GM18867 (cell line): ENCODE measurements around the gene PMAIP1.
"Not testable (repeated sequence)": the region's sequence is repeated elsewhere in the genome, so short reads cannot be mapped to it uniquely, and the experiment has no call there.

ENCODE experiments used
- ATAC-seq: cut with Tn5 transposase; IDR thresholded peaks from one replicate; pipeline ENCODE4 v1.9.1; 2021; ENCODE audit warnings: mild to moderate bottlenecking, moderate library complexity; ENCODE audit not compliant: unreplicated experiment

The PMAIP1 gene

DNA sequence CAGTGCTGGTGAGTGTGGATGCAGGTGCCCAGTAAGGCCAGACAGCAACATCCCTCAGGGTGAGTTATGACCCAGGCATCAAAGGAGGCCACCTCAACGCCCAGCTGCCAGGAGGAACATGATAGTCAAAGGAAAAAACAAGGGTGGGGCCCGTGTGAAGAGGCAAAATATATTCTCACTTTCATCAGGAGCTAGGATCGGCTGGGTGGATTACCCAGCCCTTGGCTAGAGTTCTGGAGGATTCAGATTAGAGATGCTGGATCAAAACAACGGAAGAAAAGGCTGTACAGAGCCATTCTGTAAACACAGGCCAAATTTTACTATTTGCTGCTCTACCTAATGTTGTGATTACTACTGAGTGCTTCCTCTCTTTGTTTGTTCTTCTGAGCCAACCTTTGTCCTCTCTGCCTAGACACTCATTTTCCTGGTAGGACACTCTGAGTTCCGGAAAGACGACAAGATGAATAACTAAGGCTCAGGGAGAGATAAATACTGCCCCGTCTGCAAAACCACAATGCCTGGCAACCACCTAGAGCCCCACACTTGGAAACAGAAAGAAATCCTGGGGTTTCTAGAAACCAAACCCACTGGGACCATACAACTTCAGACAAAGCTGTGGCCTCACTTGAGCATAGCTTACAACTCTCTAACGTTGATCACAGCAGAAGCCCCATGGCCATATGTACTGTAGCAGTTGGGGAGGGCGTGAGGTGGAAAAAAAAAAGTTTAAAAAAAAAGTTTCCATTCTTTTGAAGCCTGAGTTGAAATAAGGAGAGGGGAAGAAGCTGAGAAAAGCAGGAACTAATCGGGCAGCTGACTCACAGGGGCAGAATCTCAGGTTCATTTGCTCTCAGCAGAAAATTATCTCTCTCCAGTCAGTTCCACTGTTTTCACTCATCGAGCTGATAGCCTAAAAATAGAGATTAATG lies 17.8 kb upstream of the PMAIP1 start:
- ATAC-seq: no peak

DNA sequence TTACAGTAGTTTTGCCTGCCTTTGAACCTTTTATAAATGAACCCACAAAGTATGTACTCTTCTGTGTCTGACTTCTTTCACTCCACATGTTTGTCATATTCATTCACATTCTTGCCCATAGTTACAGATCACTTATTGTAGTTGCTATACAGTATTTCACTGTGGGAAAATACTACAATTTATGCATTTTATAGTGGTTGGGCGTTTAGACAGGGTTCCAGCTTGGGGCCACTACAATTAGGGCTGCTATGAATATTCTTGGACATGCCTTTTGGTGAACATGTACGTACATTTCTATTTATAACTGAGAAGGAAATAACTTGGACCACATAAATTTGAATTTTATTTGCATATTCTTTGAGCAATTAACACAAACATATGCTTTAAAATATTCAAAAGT lies 15.4 kb upstream of the PMAIP1 start:
- ATAC-seq: no peak

DNA sequence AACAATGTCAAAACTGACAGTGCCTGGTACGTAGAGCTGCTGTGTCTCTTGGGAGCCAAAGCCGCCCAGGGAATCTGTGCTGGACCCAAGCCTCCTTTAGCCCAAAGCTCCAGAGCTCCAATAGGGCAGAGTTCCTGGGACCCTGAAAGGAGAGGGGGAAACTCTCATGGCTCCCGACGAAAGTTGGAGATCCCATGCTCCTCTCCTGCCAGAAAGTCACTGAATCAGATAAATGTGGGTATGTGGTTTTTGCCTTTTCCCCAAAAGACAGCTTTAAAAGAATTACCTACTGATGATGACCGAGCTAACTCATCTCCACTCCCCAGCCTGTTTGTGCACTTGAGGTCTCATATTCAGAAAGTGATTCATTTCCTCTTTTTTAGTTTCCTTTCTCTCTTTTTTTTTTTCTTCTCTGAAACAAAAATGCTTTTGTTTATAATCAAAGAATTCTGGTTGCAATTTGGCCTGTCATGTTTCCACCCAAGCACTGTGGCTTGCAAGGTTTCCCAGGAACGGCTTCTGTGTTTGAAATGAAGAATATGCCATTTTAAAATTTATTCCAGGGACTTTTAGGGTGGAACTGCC lies 14.1 kb upstream of the PMAIP1 start:
- peak; percentile 92 for ATAC-seq

DNA sequence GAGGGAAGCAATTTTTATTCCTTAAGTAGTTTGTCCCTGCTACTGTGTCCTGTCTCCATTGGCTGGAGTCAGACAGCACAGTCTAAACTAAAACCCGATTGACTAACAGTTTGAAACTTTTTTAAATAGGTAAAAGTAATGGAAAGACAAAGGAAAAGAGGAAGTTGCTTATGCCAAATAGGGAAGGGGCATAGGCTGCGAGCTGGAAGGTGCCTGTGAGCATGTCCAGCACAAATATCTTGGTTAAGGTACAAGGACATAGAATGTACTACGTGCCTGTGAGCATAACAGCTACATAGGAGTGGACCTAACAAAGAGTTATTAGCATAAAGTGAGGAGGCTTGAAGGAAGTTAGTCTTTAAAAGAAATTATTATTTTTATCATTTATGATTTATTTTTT lies 13.4 kb upstream of the PMAIP1 start:
- not testable (repeated sequence) for ATAC-seq

DNA sequence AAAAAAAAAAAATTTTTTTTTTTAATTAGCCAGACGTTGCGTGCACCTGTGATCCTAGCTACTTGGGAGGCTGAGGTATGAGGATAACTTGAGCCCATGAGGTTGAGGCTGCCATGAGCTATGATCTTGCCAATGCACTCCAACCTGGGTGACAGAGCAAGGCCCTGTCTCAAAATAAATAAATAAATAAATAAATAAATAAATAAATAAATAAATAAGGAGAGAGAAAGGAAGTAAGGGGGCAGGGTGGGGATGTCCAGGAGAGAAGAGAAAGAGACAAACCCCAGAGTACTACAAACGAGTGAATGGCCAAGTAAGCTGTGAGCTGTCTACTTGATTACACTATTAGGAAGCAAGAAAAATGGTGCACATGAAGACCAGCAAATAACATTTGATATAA lies 7.7 kb upstream of the PMAIP1 start:
- no peak for ATAC-seq

DNA sequence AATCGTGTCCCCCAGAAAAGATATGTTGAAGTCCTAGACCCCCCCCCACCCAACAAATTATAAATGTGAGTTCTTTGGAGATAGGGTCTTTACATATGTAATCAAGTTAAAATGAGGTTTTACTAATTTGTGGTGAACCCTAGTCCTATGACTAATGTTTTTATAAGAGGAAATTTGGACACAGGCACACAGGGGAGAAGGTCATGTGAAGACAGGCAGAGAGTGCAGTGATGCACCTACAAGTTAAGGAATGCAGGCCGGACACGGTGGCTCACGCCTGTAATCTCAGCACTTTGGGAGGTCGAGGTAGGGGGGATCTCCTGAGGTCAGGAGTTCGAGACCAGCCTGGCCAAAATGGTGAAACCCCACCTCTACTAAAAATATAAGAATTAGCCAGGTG lies 5.8 kb upstream of the PMAIP1 start:
- ATAC-seq: no peak

DNA sequence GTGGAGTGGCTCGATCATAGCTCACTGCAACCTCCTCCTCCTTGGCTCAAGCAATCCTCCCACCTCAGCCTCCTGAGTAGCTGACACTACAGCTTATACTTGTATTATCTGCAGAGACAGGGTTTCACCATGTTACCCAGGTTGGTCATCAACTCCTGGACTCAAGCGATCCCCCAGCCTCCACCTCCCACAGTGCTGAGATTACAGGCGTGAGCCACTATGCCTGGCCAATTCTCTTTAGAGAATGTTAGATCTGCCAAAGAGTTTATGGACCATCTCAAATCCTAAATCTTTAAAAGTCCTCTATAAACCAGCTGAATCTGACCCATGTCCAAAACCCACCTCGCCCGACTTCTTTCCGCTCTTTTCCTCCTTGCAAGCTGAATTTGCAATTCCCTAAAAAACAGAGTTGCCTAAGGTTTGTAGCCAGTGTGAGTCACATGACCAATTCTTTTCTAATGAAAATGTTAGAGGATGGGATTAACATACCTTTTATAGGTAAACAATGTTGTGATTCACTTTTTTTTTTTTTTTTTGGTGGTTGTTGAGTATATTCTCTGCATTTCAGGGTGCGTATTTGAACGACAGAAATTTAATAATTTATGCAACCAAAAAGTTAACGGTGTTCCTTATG lies 2.4 kb upstream of the PMAIP1 start:
- ATAC-seq: no peak

DNA sequence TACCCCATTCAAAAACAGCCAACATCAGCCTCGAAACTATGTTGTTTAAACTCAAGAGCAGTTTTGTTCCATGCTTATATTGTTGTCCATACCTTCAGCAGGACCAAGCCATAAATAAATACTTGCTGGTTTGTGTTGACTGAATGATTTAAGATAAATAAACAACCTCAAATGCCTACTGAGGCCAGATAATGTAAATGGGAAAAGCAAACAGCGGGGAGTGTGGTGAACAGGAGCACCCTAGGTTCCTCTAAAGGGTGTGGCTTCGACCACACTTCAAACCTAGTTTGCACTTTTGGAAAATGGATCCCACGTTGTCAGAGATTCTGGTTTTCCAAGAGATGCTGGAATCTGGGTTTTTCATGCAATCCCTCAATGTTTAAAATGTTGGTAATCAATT lies 1.7 kb upstream of the PMAIP1 start:
- ATAC-seq: no peak

DNA sequence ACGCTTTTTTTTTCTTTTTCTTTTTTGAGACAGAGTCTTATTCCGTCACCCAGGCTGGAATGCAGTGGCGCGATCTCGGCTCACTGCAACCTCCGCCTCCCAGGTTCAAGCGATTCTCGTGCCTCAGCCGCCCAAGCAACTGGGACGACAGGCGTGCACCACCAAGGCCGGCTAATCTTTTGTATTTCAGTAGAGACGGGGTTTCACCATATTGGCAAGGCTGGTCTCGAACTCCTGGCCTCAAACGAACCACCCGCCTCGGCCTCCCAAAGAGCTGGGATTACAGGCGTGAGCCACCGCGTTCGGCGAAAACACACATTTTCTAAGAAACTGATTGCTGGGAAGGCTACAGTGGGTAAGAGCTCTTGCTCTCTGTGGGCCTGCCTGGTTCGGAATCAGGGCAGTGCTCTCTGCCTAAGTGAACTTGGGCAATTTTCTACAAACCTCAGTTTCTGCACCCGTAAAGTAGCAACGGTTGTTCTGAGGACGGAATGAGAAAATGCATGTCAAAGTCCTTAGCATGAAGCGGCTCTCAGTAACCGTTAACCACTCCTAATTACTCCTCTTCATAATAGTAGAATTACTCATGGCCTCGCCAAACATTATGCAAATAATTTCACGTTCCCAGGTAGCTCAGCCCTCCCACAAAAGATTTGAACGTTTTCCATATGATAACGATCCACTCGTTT lies 1.0 kb upstream of the PMAIP1 start:
- ATAC-seq: no peak

DNA sequence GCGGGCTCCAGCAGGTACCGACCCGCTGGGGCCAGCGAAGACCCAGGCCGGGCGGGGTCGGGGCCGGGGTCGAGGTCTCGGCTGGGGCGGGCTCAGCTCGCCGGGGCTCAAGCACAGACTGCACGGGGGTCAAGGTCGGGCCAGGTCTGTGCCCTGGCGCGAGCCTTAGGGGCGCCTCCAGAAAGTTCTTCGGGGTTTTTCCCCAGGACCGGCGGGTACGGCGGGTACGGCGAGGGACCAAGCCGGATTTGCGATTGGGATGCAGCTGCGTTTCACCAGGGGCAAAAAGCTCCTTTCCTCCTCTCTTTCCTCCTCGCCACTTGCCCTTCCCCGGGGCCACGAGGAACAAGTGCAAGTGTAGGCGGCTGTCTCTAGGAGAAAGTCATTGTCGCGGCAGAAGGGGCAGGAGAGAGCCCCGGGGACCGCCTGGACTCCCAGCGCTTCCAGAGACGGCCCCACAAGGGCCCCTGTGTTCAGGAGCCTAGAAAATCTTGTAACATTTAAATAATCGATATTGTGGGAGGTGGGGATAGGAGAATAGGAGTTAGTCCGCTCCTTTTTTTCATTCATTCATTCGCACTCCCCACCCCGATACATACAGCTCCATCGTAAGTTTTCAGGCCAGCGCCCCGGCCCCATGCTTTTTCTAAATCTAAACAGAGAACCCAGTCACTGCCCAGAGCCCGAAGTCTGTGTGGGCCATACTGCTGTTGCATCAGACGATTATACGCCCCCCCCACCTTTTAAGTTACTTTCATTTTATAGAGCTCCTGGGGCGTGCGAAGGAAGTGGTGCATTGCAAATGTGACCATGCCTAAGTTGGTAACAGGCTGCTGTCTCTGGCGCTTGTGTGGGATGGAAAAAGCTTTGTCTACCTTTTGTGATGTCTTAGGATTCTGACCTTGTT lies 679 bp downstream of the PMAIP1 start:
- peak; percentile 42 for ATAC-seq

DNA sequence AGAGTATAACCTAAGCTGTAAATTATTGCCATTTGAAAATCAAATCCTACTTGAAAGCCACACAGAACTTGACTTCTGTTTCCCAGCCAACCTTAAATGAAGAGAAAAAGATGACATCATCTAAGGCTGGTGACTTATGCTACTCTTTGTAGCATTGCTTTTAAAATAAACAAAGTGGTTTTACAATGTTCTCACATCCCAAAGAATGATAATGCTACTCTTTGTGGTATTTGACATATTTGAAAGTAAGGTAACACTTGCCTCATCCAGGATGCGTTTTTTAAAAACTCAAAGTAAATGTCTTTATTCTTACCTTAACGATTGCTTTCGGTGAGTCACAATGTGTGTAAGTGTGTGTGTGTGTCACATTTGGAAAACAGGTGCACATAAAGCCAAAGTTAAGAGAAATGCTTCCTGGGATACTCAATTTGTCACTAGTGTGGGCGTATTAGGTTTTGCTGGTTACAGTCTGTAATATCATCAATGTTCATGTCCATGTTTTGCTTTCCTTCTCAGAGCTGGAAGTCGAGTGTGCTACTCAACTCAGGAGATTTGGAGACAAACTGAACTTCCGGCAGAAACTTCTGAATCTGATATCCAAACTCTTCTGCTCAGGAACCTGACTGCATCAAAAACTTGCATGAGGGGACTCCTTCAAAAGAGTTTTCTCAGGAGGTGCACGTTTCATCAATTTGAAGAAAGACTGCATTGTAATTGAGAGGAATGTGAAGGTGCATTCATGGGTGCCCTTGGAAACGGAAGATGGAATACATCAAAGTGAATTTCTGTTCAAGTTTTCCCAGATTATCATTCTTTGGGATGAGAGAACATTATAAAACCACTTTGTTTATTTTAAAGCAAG lies 2.6 kb downstream of the PMAIP1 start:
- no peak for ATAC-seq

DNA sequence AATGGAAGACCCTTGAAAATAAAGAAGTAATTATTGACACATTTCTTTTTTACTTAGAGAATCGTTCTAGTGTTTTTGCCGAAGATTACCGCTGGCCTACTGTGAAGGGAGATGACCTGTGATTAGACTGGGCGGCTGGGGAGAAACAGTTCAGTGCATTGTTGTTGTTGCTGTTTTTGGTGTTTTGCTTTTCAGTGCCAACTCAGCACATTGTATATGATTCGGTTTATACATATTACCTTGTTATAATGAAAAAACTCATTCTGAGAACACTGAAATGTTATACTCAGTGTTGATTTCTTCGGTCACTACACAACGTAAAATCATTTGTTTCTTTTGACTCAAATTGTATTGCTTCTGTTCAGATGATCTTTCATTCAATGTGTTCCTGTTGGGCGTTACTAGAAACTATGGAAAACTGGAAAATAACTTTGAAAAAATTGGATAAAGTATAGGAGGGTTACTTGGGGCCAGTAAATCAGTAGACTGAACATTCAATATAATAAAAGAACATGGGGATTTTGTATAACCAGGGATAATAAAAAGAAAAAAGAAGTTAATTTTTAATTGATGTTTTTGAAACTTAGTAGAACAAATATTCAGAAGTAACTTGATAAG lies 3.3 kb downstream of the PMAIP1 start:
- no peak for ATAC-seq

DNA sequence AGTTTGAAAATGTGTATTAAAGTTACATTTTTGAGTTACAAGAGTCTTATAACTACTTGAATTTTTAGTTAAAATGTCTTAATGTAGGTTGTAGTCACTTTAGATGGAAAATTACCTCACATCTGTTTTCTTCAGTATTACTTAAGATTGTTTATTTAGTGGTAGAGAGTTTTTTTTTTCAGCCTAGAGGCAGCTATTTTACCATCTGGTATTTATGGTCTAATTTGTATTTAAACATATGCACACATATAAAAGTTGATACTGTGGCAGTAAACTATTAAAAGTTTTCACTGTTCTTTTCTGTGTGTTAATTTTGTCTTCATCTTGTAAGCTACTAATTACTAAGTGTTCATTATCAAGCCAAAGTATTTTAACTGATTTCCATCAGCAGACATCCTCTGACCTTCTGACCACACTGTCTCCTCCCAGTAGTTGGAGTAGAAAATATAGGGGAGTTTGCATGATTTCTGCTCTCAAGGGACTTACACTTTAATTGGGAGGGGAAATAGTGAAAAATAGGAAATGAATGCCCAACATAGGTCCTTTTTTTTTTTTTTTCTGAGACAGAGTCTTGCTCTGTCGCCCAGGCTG lies 4.3 kb downstream of the PMAIP1 start:
- no peak for ATAC-seq

DNA sequence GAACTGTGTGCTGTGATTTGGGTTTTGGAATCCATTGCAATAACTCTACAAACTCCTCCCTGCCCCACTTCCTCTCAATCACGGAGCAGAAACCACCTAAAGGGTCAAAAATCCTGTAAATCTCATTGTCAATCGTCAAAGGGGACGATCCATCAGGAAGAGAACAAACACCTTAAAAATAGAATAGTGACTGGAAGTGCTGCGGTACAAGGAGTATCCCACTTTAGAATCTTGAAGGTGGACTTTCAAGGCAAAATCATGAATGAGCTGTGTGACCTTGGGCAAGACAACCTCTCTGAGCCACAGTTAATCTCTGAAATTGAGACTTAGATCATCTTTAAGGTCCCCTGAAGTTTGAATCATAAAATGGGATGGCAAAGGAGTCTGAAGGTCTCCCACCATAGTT lies 5.9 kb downstream of the PMAIP1 start:
- ATAC-seq: no peak

DNA sequence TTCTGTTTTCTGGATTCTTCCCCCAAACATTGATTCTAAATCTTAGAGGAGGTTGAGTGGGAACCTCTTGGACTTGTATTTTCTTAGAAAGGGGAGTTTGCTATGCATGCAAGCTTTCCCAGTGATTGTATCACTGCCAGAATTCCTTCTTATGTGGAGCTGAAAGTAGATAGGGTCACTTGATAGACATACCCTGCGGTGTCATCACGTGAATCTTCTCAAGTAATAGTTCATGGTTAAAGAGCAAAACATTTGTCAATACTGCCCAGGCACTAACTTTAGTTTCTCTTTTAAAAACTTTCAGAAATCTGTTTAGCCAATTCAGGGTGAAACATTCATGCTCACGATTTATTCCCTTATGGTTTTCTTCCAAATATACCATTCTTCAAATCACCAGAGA lies 6.4 kb downstream of the PMAIP1 start:
- no peak for ATAC-seq

DNA sequence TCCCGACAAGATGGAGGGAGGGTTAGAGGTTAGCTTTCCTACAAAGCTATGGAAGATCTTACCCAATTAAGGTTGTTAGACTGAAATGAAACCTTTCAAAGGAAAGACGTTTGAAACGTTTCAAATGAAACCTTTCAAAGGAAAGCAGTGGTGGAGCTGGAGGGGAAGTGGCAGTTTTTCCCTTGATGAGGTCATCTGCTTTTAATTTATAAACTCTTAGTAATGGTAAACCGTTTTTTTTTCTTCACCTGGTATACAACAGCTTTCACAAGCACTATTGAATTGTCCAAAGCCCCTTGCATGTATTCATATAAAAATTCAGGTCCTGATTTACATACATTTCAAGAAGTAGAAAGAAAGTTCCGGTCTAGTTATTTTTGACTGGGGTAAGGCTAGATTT lies 7.4 kb downstream of the PMAIP1 start:
- no peak for ATAC-seq

DNA sequence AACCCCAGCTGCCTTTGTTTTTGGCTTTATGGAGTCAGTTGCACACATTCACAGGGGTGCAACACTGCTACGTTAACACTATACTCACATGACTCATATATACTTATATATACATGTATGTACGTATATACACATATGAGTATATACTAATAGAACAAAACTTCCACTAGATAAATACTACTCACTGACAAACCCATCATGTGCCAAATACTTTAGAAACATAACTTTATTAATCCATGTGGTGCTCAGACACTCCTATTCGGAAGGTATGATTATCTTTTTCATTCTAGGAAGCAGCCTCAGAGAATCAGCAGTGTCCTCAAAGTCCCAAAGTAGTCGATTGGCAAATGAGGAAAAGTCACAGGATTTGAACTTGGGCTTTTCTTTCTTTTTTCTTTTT lies 7.9 kb downstream of the PMAIP1 start:
- ATAC-seq: no peak

DNA sequence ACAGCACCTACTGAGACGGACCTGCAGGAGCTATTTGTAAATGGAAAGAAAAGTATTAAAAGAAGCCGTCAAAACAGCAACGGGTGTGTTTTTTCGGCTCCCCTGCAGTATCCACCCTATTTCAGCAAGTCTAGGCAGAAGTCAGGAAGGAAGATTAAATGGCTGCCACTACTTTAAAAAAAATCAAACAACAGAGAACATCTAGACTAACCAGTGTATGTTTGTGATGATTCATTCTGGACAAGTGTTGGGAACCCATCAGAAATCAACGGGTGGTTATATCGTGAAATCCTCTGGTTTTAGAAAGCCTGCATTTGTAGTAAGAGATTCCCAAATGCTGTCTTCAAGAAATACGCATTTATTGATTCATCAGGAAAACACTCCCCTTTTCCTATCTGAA lies 9.0 kb downstream of the PMAIP1 start:
- ATAC-seq: no peak
